Hepatocyte (in vitro differentiated cells): ENCODE measurements around the gene GABBR1.

Experiments
- EZH2 ChIP-seq: fragments of 200-600 bp; sonication (generic); IDR thresholded peaks from 2 replicates; pipeline ENCODE4 v1.6.1; 2016; ENCODE audit warnings: antibody characterized with exemption, mild to moderate bottlenecking, borderline replicate concordance
- EZH2phosphoT487 ChIP-seq: fragments of 200-600 bp; sonication (generic); IDR thresholded peaks from one replicate; pipeline ENCODE4 v1.6.1; 2018; ENCODE audit warnings: antibody characterized with exemption, mild to moderate bottlenecking, low read depth, moderate library complexity; ENCODE audit not compliant: unreplicated experiment, severe bottlenecking
- TF ChIP-seq, protein P1 (sequence below): fragments of 200-600 bp; sonication (generic); IDR thresholded peaks from 2 replicates; pipeline ENCODE4 v1.5.1; 2016; ENCODE audit warnings: antibody characterized with exemption, mild to moderate bottlenecking; ENCODE audit not compliant: poor library complexity

DNA sequence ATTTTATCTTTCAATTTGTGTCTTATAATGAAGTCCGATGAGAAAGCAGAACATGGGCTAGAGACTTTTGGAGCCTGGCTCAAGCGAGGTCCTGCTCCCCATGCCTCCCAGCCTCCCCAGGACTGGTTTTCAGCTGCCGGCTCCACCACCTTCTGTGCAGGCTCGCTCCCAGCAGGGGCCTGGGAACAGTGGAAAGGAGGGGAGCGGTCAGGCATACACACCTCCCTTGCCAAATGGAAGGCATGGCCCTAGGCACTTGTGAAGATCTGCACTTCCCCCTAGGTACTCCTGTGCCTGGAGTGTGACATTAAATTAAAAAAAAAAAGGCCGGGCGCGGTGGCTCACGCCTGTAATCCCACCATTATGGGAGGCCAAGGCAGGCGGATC, 19.2 kb upstream of the GABBR1 start:
- TF ChIP-seq, protein P1, sequence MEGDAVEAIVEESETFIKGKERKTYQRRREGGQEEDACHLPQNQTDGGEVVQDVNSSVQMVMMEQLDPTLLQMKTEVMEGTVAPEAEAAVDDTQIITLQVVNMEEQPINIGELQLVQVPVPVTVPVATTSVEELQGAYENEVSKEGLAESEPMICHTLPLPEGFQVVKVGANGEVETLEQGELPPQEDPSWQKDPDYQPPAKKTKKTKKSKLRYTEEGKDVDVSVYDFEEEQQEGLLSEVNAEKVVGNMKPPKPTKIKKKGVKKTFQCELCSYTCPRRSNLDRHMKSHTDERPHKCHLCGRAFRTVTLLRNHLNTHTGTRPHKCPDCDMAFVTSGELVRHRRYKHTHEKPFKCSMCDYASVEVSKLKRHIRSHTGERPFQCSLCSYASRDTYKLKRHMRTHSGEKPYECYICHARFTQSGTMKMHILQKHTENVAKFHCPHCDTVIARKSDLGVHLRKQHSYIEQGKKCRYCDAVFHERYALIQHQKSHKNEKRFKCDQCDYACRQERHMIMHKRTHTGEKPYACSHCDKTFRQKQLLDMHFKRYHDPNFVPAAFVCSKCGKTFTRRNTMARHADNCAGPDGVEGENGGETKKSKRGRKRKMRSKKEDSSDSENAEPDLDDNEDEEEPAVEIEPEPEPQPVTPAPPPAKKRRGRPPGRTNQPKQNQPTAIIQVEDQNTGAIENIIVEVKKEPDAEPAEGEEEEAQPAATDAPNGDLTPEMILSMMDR, result no peak
- TF ChIP-seq EZH2phosphoT487 (no peak), EZH2 (no peak)
